HG03442 (cell line): Measurements from ENCODE around the gene FIG4.
"Not testable (repeated sequence)": the region's sequence is repeated elsewhere in the genome, so short reads cannot be mapped to it uniquely, and the experiment has no call there.

Source experiments
- ATAC-seq: cut with Tn5 transposase; IDR thresholded peaks from one replicate; pipeline ENCODE4 v1.9.1; 2021; ENCODE audit warnings: mild to moderate bottlenecking, moderate library complexity; ENCODE audit not compliant: unreplicated experiment

The FIG4 gene

GRCh38 chr6:109701774-109702173, 10.7 kb downstream of the FIG4 start:
- ATAC-seq = no peak

- no peak for ATAC-seq
These were observed 11.7 kb downstream of the FIG4 start for GRCh38 chr6:109702791-109703190.

DNA sequence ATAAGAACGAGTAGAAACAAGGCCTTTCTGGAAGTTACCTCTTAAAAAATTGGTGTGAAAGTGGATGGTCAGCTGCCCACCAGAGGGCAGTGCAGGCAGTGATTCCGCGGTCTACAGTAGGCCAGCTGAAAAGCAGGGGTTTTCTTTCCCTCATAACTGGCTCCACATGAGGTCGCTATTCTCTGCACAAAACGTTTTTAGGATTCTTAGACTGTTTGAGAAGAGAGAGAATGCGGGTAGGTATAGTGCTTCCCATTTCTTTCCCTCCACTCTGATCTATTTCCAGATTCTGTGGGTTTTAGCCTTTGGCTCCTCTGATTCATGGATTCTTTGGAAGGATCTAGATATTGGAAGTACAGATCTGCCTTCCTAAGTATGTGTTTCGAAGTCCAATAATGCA, 14.2 kb downstream of the FIG4 start:
- peak; percentile 94 for ATAC-seq

- no peak for ATAC-seq
These were observed 15.4 kb downstream of the FIG4 start for GRCh38 chr6:109706513-109706912.

- not testable (repeated sequence) for ATAC-seq
These were observed 17.0 kb downstream of the FIG4 start for GRCh38 chr6:109708099-109708498.

DNA sequence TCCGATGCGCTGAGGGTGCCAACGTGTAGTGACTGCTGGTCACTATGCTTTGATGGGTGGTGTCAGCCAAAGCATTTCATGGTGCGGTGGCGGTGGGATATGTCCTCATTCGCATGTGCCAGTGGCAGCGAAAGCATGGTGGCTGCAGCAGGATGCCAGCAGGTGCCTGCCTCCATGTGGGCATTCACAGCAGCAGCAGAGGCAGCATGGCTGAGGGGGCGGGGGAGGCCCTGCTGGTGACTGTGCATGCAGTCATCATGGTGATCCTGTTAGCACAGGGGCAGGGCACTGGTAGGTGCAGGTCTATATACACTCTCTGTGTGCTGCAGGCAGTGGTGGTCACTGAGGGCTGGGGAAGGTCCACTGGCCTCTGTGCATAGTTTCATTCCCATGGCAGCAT, 22.0 kb downstream of the FIG4 start:
- no peak for ATAC-seq

DNA sequence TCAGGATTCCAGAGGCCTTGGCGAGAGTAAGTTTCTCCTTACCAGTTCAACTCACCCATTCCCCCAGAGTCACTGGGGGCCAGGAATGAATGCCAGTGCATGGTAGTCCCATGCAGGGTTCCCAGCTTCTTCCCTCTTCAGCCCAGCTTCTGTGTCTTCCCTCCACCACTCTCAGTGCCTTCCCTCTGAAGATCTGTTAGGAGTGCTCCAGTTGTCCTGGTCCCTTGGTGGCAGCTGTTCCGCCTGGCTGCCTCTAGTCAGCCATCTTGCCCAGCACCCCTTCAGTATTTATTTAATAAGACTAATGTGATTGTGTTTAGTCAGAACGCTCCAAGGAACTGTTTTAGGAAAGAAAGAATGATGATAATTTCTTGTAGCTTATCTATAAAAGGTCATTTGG, 23.1 kb downstream of the FIG4 start:
- no peak for ATAC-seq

DNA sequence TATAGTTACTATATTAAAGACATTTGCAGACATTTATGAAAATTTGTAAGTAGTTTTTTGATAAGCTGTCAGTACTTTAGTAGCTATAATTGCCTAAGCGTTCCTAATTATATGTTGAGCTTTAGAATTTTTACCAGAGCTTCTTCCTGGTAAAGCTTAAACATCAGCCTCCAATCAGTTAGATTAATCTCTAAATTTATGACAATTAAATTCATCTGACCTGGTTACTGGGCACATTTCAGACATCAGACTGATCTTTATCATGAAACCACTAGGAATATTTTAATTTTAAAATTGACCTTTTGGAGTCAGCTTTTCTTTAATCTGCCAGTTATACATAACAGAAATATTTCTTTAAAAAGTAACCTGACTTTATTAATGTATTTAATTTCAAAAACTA, 23.5 kb downstream of the FIG4 start:
- no peak for ATAC-seq

GRCh38 chr6:109715616-109716015, 24.5 kb downstream of the FIG4 start:
- ATAC-seq = no peak

DNA sequence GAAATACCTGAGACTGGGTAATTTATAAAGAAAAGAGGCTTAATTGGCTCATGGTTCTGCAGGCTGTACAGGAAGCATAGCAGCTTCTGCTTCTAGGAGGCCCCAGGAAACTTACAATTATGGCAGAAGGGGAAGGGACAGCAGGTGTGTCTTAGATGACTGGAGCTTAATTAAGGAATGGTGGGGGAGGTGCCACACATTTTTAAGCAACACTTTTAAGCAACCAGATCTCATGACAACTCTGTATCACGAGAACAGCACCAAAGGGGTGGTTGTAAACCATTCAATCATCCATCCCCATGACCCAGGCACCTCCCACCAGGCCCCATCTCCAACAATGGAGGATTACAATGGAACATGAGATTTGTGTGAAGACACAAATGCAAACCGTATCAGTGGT, 26.9 kb downstream of the FIG4 start:
- no peak for ATAC-seq

DNA sequence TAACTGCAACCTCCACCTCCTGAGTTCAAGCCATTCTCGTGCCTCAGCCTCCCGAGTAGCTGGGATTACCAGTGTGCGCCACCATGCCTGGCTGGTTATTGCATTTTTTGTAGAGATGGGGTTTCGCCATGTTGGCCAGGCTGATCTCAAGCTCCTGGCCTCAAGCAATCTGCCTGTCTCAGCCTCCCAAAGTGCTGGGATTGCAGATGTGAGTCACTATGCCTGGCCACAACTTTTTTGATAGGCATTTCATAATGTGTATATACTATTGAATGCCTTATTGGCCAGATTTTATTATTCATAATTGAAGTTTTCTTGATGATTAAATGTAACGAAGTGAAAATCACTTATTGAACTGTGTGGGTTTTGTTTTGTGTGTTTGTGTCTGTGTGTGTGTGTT, 27.9 kb downstream of the FIG4 start:
- no peak for ATAC-seq

GRCh38 chr6:109720311-109720710, 29.2 kb downstream of the FIG4 start:
- no peak for ATAC-seq

GRCh38 chr6:109722011-109722410, 30.9 kb downstream of the FIG4 start:
- no peak for ATAC-seq

GRCh38 chr6:109722564-109723254, 31.6 kb downstream of the FIG4 start:
- ATAC-seq = no peak

DNA sequence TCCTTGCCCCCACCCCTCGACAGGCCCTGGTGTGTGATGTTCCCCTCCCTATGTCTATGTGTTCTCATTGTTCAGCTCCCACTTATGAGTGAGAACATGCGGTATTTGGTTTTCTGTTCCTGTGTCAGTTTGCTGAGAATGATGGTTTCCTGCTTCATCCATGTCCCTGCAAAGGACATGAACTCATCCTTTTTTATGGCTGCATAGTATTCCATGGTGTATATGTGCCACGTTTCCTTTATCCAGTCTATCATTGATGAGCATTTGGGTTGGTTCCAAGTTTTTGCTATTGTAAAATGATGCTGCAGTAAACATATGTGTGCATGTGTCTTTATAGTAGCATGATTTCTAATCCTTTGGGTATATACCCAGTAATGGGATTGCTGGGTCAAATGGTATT, 34.2 kb downstream of the FIG4 start:
- ATAC-seq = not testable (repeated sequence)

GRCh38 chr6:109736273-109737025, 45.4 kb downstream of the FIG4 start:
- no peak for ATAC-seq

- no peak for ATAC-seq
These were observed 47.2 kb downstream of the FIG4 start for GRCh38 chr6:109738255-109738654.

DNA sequence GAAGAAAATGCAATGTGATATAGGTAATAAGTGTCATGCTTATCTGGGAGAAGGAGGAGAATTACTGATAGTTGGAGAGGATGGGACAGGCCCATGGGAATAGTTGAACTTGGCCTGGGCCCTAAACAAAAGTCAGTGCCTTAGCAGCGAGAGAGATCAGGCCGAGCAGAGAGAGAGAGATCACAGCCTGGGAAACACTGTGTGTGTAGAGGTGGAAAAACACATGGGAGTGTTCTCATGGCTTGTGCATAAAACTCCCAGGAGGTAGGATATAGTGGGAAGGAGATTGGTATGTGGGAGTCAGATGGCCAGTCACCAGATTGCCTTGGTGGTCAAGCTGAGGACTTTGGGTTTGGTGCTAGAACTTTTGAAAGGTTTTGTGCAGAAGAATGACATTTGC, 47.6 kb downstream of the FIG4 start:
- ATAC-seq = no peak

DNA sequence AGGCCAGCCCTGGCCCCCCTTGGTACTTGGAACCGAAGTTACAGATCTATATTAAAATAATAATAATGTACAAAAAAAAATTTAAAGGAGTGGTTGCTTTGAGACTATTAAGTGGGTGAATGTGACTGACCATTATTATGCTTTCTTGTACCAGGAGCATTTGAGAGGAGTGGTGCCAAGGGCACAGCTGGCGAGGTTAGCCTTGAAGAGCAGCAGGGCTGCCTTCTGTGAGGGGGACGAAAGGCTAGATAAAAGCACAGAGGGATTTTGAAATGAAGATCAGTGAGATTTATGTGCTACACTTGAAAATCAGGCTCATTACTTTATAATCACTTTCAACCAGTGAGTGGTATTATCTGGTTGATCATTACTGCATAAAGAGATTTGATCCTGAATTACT, 48.6 kb downstream of the FIG4 start:
- ATAC-seq = no peak

- no peak for ATAC-seq
These were observed 49.7 kb downstream of the FIG4 start for GRCh38 chr6:109740787-109741186.

DNA sequence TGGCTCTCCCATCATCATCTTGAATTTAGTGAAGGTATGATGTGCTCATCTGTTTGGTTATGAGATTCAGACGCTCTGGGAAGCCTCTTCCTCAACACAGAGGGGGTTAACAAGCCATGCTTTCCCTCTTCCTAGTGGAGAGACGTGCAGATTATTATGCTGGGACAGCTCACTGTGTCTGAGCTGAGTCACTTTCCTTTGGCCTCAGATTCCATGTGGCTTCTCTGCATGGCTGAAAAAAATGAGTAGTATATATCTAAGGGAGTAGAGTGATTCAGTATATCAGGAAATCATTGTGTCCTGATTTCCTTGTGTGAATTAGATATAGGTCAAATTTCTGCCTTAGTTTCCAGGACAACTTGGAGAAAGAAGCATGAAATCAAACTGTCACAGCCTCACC, 52.6 kb downstream of the FIG4 start:
- no peak for ATAC-seq

DNA sequence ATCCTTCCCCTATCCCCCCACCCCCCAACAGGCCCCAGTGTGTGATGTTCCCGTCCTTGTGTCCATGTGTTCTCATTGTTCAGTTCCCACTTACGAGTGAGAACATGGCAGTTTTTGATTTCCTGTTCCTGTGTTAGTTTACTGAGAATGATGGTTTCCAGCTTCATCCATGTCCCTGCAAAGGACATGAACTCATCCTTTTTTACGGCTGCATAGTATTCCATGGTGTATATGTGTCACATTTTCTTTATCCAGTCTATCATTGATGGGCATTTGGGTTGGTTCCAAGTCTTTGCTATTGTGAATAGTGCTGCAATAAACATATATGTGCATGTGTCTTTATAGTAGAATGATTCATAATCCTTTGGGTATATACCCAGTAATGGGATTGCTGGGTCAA, 53.7 kb downstream of the FIG4 start:
- not testable (repeated sequence) for ATAC-seq

GRCh38 chr6:109747221-109747620, 56.1 kb downstream of the FIG4 start:
- no peak for ATAC-seq
